Glutamatergic neuron (in vitro differentiated cells): Measurements from ENCODE around the gene GDF7. TPM values are rescaled to one million over a fixed set of nuclear protein-coding genes. Genes with fewer than 3 reads are reported as not detected.

Experiments used
- DNase-seq: peaks from one replicate; pipeline ENCODE4 v3.0.0; 2022
- H3K27ac Mint-ChIP-seq: one replicate; pipeline ENCODE4 v1.8.0; 2020; ENCODE audit warnings: mild to moderate bottlenecking, mixed read lengths, inconsistent platforms; ENCODE audit not compliant: unreplicated experiment
- H3K27me3 Mint-ChIP-seq: one replicate; pipeline ENCODE4 v1.8.0; 2020; ENCODE audit warnings: mild to moderate bottlenecking, moderate library complexity, mixed read lengths, inconsistent platforms; ENCODE audit not compliant: unreplicated experiment
- H3K36me3 Mint-ChIP-seq: one replicate; pipeline ENCODE4 v1.8.0; 2020; ENCODE audit warnings: mild to moderate bottlenecking, mixed read lengths, inconsistent platforms; ENCODE audit not compliant: unreplicated experiment
- H3K4me1 Mint-ChIP-seq: one replicate; pipeline ENCODE4 v1.8.0; 2020; ENCODE audit warnings: mild to moderate bottlenecking, low read depth, mixed read lengths, inconsistent platforms; ENCODE audit not compliant: unreplicated experiment
- H3K4me3 Mint-ChIP-seq: one replicate; pipeline ENCODE4 v1.8.0; 2020; ENCODE audit warnings: mild to moderate bottlenecking, mixed read lengths, inconsistent platforms; ENCODE audit not compliant: unreplicated experiment
- H3K9me3 Mint-ChIP-seq: one replicate; pipeline ENCODE4 v1.8.0; 2020; ENCODE audit warnings: mild to moderate bottlenecking, moderate library complexity, mixed read lengths, inconsistent platforms; ENCODE audit not compliant: unreplicated experiment
- CTCF ChIP-seq: fragments of 200-600 bp; sonication (generic); IDR thresholded peaks from one replicate; pipeline ENCODE4 v1.5.0; 2021; ENCODE audit not compliant: partially characterized antibody, unreplicated experiment
- total RNA-seq: library from RNA; stranded (reverse); fragmentation: NEBNext Ultra II Directional; extraction: Animal tissue kit (Norgen Biotek cat#: 25700); gene quantifications from one replicate; pipeline ENCODE4 v1.2.1, GENCODE V29; 2021; ENCODE audit not compliant: unreplicated experiment

GDF7 gene
- total RNA-seq, 1 donor from 2014 or later = not detected

- H3K9me3 Mint-ChIP-seq = no peaks in the 10 kb centered on the region
- no peak overlapping the region for H3K4me3 Mint-ChIP-seq
- TF ChIP-seq CTCF = no peak
Measured at GRCh38 chr2:20697322-20697934, 30.5 kb downstream of the GDF7 start.

GRCh38 chr2:20698916-20699613 lies 32.1 kb downstream of the GDF7 start:
- Mint-ChIP-seq H3K36me3 (no peaks in the 10 kb centered on the region), H3K27me3 (no peaks in the 10 kb centered on the region), H3K4me1 (no peaks in the 10 kb centered on the region), H3K4me3 (no peak overlapping the region), H3K27ac (no peak overlapping the region), H3K9me3 (no peaks in the 10 kb centered on the region)
- DNase-seq = no peak
- no peak for TF ChIP-seq CTCF

More at GRCh38 chr2:20697322-20697934, 30.5 kb downstream of the GDF7 start:
- no peaks in the 10 kb centered on the region for H3K27me3 Mint-ChIP-seq
- no peak for DNase-seq
- no peaks in the 10 kb centered on the region for H3K4me1 Mint-ChIP-seq
- H3K27ac Mint-ChIP-seq = no peak overlapping the region
- H3K36me3 Mint-ChIP-seq = no peaks in the 10 kb centered on the region

- Mint-ChIP-seq H3K27ac (no peak overlapping the region), H3K27me3 (no peaks in the 10 kb centered on the region), H3K4me1 (peaks cover 2% of the 10 kb centered on the region), H3K36me3 (no peaks in the 10 kb centered on the region), H3K4me3 (no peak overlapping the region), H3K9me3 (no peaks in the 10 kb centered on the region)
- no peak for TF ChIP-seq CTCF
- DNase-seq = no peak
Measured at GRCh38 chr2:20702563-20702962, 35.6 kb downstream of the GDF7 start.

GRCh38 chr2:20704886-20705285 lies 37.9 kb downstream of the GDF7 start:
- TF ChIP-seq CTCF = no peak
- Mint-ChIP-seq H3K9me3 (no peaks in the 10 kb centered on the region), H3K4me1 (peaks cover 2% of the 10 kb centered on the region), H3K36me3 (no peaks in the 10 kb centered on the region), H3K27me3 (no peaks in the 10 kb centered on the region), H3K27ac (no peak overlapping the region), H3K4me3 (no peak overlapping the region)
- no peak for DNase-seq

- H3K9me3 Mint-ChIP-seq = peaks cover under 1% of the 10 kb centered on the region
- H3K4me3 Mint-ChIP-seq = no peak overlapping the region
- peaks cover 6% of the 10 kb centered on the region for H3K36me3 Mint-ChIP-seq
- H3K4me1 Mint-ChIP-seq = peaks cover 2% of the 10 kb centered on the region
- DNase-seq = no peak
- TF ChIP-seq CTCF = no peak
- H3K27ac Mint-ChIP-seq = no peak overlapping the region
- H3K27me3 Mint-ChIP-seq = no peaks in the 10 kb centered on the region
Measured at GRCh38 chr2:20706217-20706616, 39.3 kb downstream of the GDF7 start.
